Loucy (cell line): ENCODE measurements around the gene EEFSEC.

Source experiments
- H2AFZ ChIP-seq: fragments of 200-600 bp; sonication (generic); 2 replicates; pipeline ENCODE4 v1.6.0; 2016; ENCODE audit warnings: antibody characterized with exemption, mild to moderate bottlenecking, low read length, moderate library complexity
- H3F3A ChIP-seq: fragments of 200-600 bp; 2 replicates; pipeline ENCODE4 v1.6.0; 2016; ENCODE audit warnings: antibody characterized with exemption, low read depth, mild to moderate bottlenecking
- H3K27me3 ChIP-seq: fragments of 200-600 bp; sonication (generic); 2 replicates; pipeline ENCODE4 v1.6.1; 2014; ENCODE audit warnings: low read length, mild to moderate bottlenecking; ENCODE audit not compliant: insufficient read depth, poor library complexity, severe bottlenecking
- H3K36me3 ChIP-seq: fragments of 200-600 bp; sonication (generic); 2 replicates; pipeline ENCODE4 v1.6.1; 2016; ENCODE audit warnings: low read length; ENCODE audit not compliant: insufficient read depth
- H3K4me1 ChIP-seq: fragments of 200-600 bp; sonication (generic); 2 replicates; pipeline ENCODE4 v1.5.1; 2014; ENCODE audit warnings: low read length, mild to moderate bottlenecking; ENCODE audit not compliant: insufficient read depth, poor library complexity, severe bottlenecking
- H3K4me2 ChIP-seq: fragments of 200-600 bp; sonication (generic); 2 replicates; pipeline ENCODE4 v1.6.0; 2014; ENCODE audit warnings: antibody characterized with exemption, low read length, low read depth, mild to moderate bottlenecking; ENCODE audit not compliant: poor library complexity, severe bottlenecking
- H3K4me3 ChIP-seq: fragments of 200-600 bp; sonication (generic); 2 replicates; pipeline ENCODE4 v1.5.1; 2014; ENCODE audit warnings: low read length, mild to moderate bottlenecking, mixed read lengths; ENCODE audit not compliant: poor library complexity, severe bottlenecking
- H3K79me2 ChIP-seq: fragments of 200-600 bp; sonication (generic); 2 replicates; pipeline ENCODE4 v1.6.1; 2014; ENCODE audit warnings: low read length; ENCODE audit not compliant: insufficient read depth
- H3K9ac ChIP-seq: fragments of 200-600 bp; sonication (generic); 2 replicates; pipeline ENCODE4 v1.6.0; 2014; ENCODE audit warnings: mild to moderate bottlenecking, low read depth, low read length, moderate library complexity; ENCODE audit not compliant: poor library complexity, severe bottlenecking
- H3K9me2 ChIP-seq: fragments of 200-600 bp; sonication (generic); replicated peaks from 2 replicates; pipeline ENCODE4 v1.6.1; 2016; ENCODE audit warnings: low read depth, low read length, mixed read lengths
- H3K9me3 ChIP-seq: fragments of 200-600 bp; sonication (generic); 2 replicates; pipeline ENCODE4 v1.6.1; 2014; ENCODE audit warnings: mild to moderate bottlenecking, antibody characterized with exemption, low read length, low read depth; ENCODE audit not compliant: insufficient read depth
- H4K20me1 ChIP-seq: fragments of 200-600 bp; sonication (generic); 2 replicates; pipeline ENCODE4 v1.6.0; 2014; ENCODE audit warnings: antibody characterized with exemption, low read length, mild to moderate bottlenecking; ENCODE audit not compliant: insufficient read depth, poor library complexity, severe bottlenecking
- CTCF ChIP-seq: fragments of 200-600 bp; sonication (generic); conservative IDR thresholded peaks from 2 replicates; pipeline ENCODE4 v1.5.1; 2014; ENCODE audit warnings: mild to moderate bottlenecking, antibody characterized with exemption, low read length
- EZH2phosphoT487 ChIP-seq: fragments of 200-600 bp; IDR thresholded peaks from 2 replicates; pipeline ENCODE4 v1.6.1; 2018; ENCODE audit warnings: antibody characterized with exemption, mild to moderate bottlenecking, moderate library complexity, borderline replicate concordance

The EEFSEC gene

GRCh38 chr3:128435561-128435960 is 282.3 kb downstream of the EEFSEC start:
- no peak overlapping the region for H3K4me3 ChIP-seq
- no peak overlapping the region for H3K4me2 ChIP-seq
- no peaks in the 10 kb centered on the region for H3K9me3 ChIP-seq
- no peaks in the 10 kb centered on the region for H3K79me2 ChIP-seq
- H3F3A ChIP-seq = no peaks in the 10 kb centered on the region
- H3K27me3 ChIP-seq = no peaks in the 10 kb centered on the region
- TF ChIP-seq EZH2phosphoT487 (no peak), CTCF (no peak)
- no peaks in the 10 kb centered on the region for H3K36me3 ChIP-seq
- no peak overlapping the region for H3K9ac ChIP-seq
- H3K4me1 ChIP-seq = no peaks in the 10 kb centered on the region
- no peaks in the 10 kb centered on the region for H4K20me1 ChIP-seq
- H3K9me2 ChIP-seq = no peaks in the 10 kb centered on the region
- no peak overlapping the region for H2AFZ ChIP-seq

- no peak overlapping the region for H3K9ac ChIP-seq
- no peak overlapping the region for H2AFZ ChIP-seq
- no peak overlapping the region for H3K4me2 ChIP-seq
- H3F3A ChIP-seq = no peaks in the 10 kb centered on the region
- TF ChIP-seq EZH2phosphoT487 = no peak
- TF ChIP-seq CTCF = no peak
- no peaks in the 10 kb centered on the region for H3K27me3 ChIP-seq
- no peaks in the 10 kb centered on the region for H4K20me1 ChIP-seq
- no peaks in the 10 kb centered on the region for H3K9me2 ChIP-seq
- H3K79me2 ChIP-seq = no peaks in the 10 kb centered on the region
- H3K4me1 ChIP-seq = no peaks in the 10 kb centered on the region
- no peaks in the 10 kb centered on the region for H3K36me3 ChIP-seq
- no peaks in the 10 kb centered on the region for H3K9me3 ChIP-seq
- no peak overlapping the region for H3K4me3 ChIP-seq
These were observed 282.9 kb downstream of the EEFSEC start for GRCh38 chr3:128436214-128436613.

GRCh38 chr3:128438488-128439072 is 285.3 kb downstream of the EEFSEC start:
- H3K9me2 ChIP-seq = no peaks in the 10 kb centered on the region
- no peak overlapping the region for H3K9ac ChIP-seq
- no peaks in the 10 kb centered on the region for H3K79me2 ChIP-seq
- no peak overlapping the region for H2AFZ ChIP-seq
- H3F3A ChIP-seq = no peaks in the 10 kb centered on the region
- H3K4me2 ChIP-seq = no peak overlapping the region
- H3K27me3 ChIP-seq = no peaks in the 10 kb centered on the region
- H4K20me1 ChIP-seq = no peaks in the 10 kb centered on the region
- H3K4me1 ChIP-seq = no peaks in the 10 kb centered on the region
- TF ChIP-seq CTCF (peak; percentile 79), EZH2phosphoT487 (no peak)
- H3K9me3 ChIP-seq = no peaks in the 10 kb centered on the region
- no peak overlapping the region for H3K4me3 ChIP-seq
- no peaks in the 10 kb centered on the region for H3K36me3 ChIP-seq
